K562 (cell line): Measurements from ENCODE around the gene XPO1. TPM values are rescaled to one million over a fixed set of nuclear protein-coding genes. Genes with fewer than 3 reads are reported as not detected.

ENCODE experiments used
- CTBP1 ChIP-seq: fragments of 450-650 bp; IDR thresholded peaks from 2 replicates; pipeline ENCODE4 v1.6.1; 2016; ENCODE audit warnings: borderline replicate concordance
- FOXK2 ChIP-seq, 2 experiments: fragments of 450-650 bp; IDR thresholded peaks in 1 of 2; conservative IDR thresholded peaks in 1 of 2; 2 replicates each; pipeline ENCODE4 v1.6.1; 2016; ENCODE audit warnings: low read depth in 2 of 2, mild to moderate bottlenecking in 1 of 2
- GTF2A2 ChIP-seq: IDR thresholded peaks from 2 replicates; pipeline ENCODE4 v1.6.1; 2016; ENCODE audit warnings: mild to moderate bottlenecking, missing genetic modification characterization, missing compliant biosample characterization
- GTF2F1 ChIP-seq: IDR thresholded peaks from 2 replicates; pipeline ENCODE4 v1.6.1; 2011; ENCODE audit warnings: low read depth, low read length, improper control_type of control experiment
- HINFP ChIP-seq: fragments of 450-650 bp; conservative IDR thresholded peaks from 2 replicates; pipeline ENCODE4 v1.6.1; 2016; ENCODE audit warnings: missing genetic modification characterization, low read depth, mild to moderate bottlenecking, control low read depth, missing compliant biosample characterization
- MAFK ChIP-seq: IDR thresholded peaks from 2 replicates; pipeline ENCODE4 v1.6.1; 2011; ENCODE audit warnings: low read length, improper control_type of control experiment
- MBD2 ChIP-seq: sonication (generic); IDR thresholded peaks from 2 replicates; pipeline ENCODE4 v1.6.1; 2016; ENCODE audit warnings: low read depth, borderline replicate concordance
- MYNN ChIP-seq, 2 experiments: sonication (generic); formaldehyde crosslinking in 1 of 2; IDR thresholded peaks; 2 replicates each; pipeline versions ENCODE4 v1.5.0 to v1.6.1; 2016 to 2020; ENCODE audit warnings: antibody characterized with exemption in 1 of 2, missing genetic modification reagents in 1 of 2
- PCBP2 ChIP-seq: fragments of 200-400 bp; formaldehyde crosslinking; IDR thresholded peaks from 2 replicates; pipeline ENCODE4 v1.6.1; 2018; ENCODE audit warnings: low read length, low read depth, mild to moderate bottlenecking, moderate library complexity; ENCODE audit not compliant: poor library complexity, severe bottlenecking
- PKNOX1 ChIP-seq: fragments of 450-650 bp; IDR thresholded peaks from 2 replicates; pipeline ENCODE4 v1.6.1; 2016
- SMARCA4 ChIP-seq: fragments of 450-650 bp; IDR thresholded peaks from 2 replicates; pipeline ENCODE4 v1.6.1; 2016
- SMARCA5 ChIP-seq: fragments of 450-650 bp; IDR thresholded peaks from 2 replicates; pipeline ENCODE4 v1.6.1; 2016
- VEZF1 ChIP-seq: fragments of 200-800 bp; sonication (Bioruptor generic); IDR thresholded peaks from 2 replicates; pipeline ENCODE4 v1.6.1; 2017; ENCODE audit warnings: missing genetic modification characterization, missing compliant biosample characterization
- ZBTB34 ChIP-seq: fragments of 250-450 bp; sonication (Bioruptor Pico); IDR thresholded peaks from 2 replicates; pipeline ENCODE4 v1.8.0; 2021; ENCODE audit warnings: mild to moderate bottlenecking, moderate library complexity
- ZC3H11A ChIP-seq: IDR thresholded peaks from 2 replicates; pipeline ENCODE4 v1.6.1; 2012; ENCODE audit warnings: low read depth, low read length, improper control_type of control experiment
- ZFP30 ChIP-seq: fragments of 250-450 bp; sonication (Bioruptor Pico); IDR thresholded peaks from 2 replicates; pipeline ENCODE4 v1.8.0; 2022; ENCODE audit warnings: moderate library complexity, mild to moderate bottlenecking, inconsistent platforms, borderline replicate concordance
- ZNF551 ChIP-seq: fragments of 250-450 bp; sonication (Bioruptor Pico); IDR thresholded peaks from 2 replicates; pipeline ENCODE4 v1.5.0; 2021; ENCODE audit warnings: mild to moderate bottlenecking, moderate library complexity
- ZNF655 ChIP-seq: fragments of 250-450 bp; sonication (Bioruptor Pico); IDR thresholded peaks from 2 replicates; pipeline ENCODE4 v1.5.0; 2021
- ZZZ3 ChIP-seq: fragments of 450-650 bp; IDR thresholded peaks from 2 replicates; pipeline ENCODE4 v1.6.1; 2016; ENCODE audit warnings: antibody characterized with exemption, mild to moderate bottlenecking, moderate library complexity
- polyA plus RNA-seq, 8 experiments: library from polyadenylated mRNA; depleted of rRNA in 4 of 8; stranded (reverse) in 5 of 8; unstranded in 3 of 8; fragments of >200 nt; fragmentation: Nextera tagmentation in 2 of 8; fragmentation: Illumina TruSeq in 1 of 8; extraction: Ambion mirVana in 2 of 8; extraction: Trizol in 1 of 8; gene quantifications; 2 replicates each; pipeline versions ENCODE4 v1.2.1 to v1.2.3, GENCODE V29; 2011 to 2014; ENCODE audit warnings: inconsistent platforms in 1 of 8, missing spikeins in 1 of 8
- total RNA-seq, 7 experiments: library from RNA; depleted of rRNA in 6 of 7; stranded (reverse); fragments of >200 nt in 6 of 7; fragmentation: Illumina TruSeq in 2 of 7; extraction: Trizol in 2 of 7; gene quantifications; 2 replicates each; pipeline versions ENCODE4 v1.2.1 to v1.2.3, GENCODE V29; 2011 to 2021; ENCODE audit warnings: low replicate concordance in 1 of 7
- TF ChIP-seq, protein P1 (sequence below): fragments of 250-450 bp; sonication (Bioruptor Pico); IDR thresholded peaks from 2 replicates; pipeline ENCODE4 v1.9.0; 2021; ENCODE audit warnings: mild to moderate bottlenecking
- TF ChIP-seq, protein P2 (sequence below), 2 experiments: fragments of 450-650 bp in 1 of 2; sonication (generic) in 1 of 2; formaldehyde crosslinking in 1 of 2; IDR thresholded peaks in 1 of 2; conservative IDR thresholded peaks in 1 of 2; 2 replicates each; pipeline versions ENCODE4 v1.6.1 to v1.8.1; 2016 to 2023; ENCODE audit warnings: mild to moderate bottlenecking in 2 of 2, moderate library complexity in 2 of 2, inconsistent platforms in 1 of 2, missing genetic modification reagents in 1 of 2

The XPO1 gene
- total and polyA plus RNA-seq, 9 of the 15 experiments (the other 6 are each of a cell fraction or from before 2014, with no cell fraction given) = 86.2 to 307 (median 216) TPM

DNA sequence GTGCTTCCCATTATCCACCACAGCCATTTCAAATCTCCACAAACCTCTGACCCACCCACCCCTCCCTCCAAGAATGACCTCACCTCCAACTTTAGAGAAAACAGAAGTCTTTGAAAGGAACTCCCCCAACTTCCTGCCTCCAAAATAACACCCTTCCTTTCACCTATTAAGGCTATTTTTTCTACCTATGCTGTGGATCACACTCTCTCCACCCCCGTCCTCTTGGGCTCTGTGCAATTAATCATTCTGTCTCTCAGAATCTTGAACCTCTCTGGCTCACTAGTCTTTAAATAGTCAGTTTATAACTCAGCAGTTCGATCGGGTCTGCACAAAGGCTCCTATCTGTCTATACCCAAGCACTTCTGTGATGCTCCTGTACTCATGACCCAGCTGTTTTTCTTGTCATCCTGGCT, 37.3 kb upstream of the XPO1 start (continued):
- 0 out of 2 replicates have a peak, but pooled peaks have one; percentile 16 for TF ChIP-seq MAFK
- no peak for TF ChIP-seq ZFP30 (CRISPR knock-in tag)
- TF ChIP-seq, protein P1, sequence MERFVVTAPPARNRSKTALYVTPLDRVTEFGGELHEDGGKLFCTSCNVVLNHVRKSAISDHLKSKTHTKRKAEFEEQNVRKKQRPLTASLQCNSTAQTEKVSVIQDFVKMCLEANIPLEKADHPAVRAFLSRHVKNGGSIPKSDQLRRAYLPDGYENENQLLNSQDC (CRISPR knock-in tag) = no peak
- no peak for TF ChIP-seq ZNF551 (CRISPR knock-in tag)
- no peak for TF ChIP-seq GTF2F1
- TF ChIP-seq VEZF1 (CRISPR knock-in tag) = peak; percentile 62
- TF ChIP-seq PCBP2 = no peak
- no peak for TF ChIP-seq ZC3H11A
- 0 out of 2 replicates have a peak, but pooled peaks have one; percentile 21 for TF ChIP-seq CTBP1
- TF ChIP-seq GTF2A2 = no peak
- TF ChIP-seq, protein P2, sequence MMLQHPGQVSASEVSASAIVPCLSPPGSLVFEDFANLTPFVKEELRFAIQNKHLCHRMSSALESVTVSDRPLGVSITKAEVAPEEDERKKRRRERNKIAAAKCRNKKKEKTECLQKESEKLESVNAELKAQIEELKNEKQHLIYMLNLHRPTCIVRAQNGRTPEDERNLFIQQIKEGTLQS (IDR thresholded peaks at IDR 0.05) = peak; percentile 43; the same call in 1 of the 2 replicates
- TF ChIP-seq, protein P2 (CRISPR knock-in tag; conservative IDR thresholded peaks at IDR 0.05) = no peak
- TF ChIP-seq ZBTB34 (CRISPR knock-in tag) = no peak
- TF ChIP-seq SMARCA5 = no peak
- peak; percentile 90 for TF ChIP-seq PKNOX1
- no peak for TF ChIP-seq ZZZ3
- TF ChIP-seq ZNF655 (CRISPR knock-in tag) = no peak
- TF ChIP-seq FOXK2 (conservative IDR thresholded peaks at IDR 0.05 in 1 of 2, IDR thresholded peaks at IDR 0.05 in 1 of 2; ENCODE audit: low read depth in 2 of 2) = no peak
- TF ChIP-seq MBD2 = no peak
- TF ChIP-seq HINFP = no peak
- TF ChIP-seq MYNN (IDR thresholded peaks at IDR 0.05) = no peak
- TF ChIP-seq MYNN (CRISPR knock-in tag; IDR thresholded peaks at IDR 0.05) = no peak
- TF ChIP-seq SMARCA4 = peak; percentile 42; the same call in 1 of the 2 replicates
